22Rv1 (cell line): Measurements from ENCODE around the gene ZNF821.

Experiments used
- H3K27ac ChIP-seq: fragments of 450-650 bp; 2 replicates; pipeline ENCODE4 v1.5.1; 2017
- ZFX ChIP-seq: fragments of 450-650 bp; IDR thresholded peaks from 2 replicates; pipeline ENCODE4 v1.6.1; 2017; ENCODE audit warnings: antibody characterized with exemption, borderline replicate concordance
- TF ChIP-seq, protein P1 (sequence below): fragments of 450-650 bp; IDR thresholded peaks from 2 replicates; pipeline ENCODE4 v1.5.1; 2017; ENCODE audit warnings: mild to moderate bottlenecking

Gene ZNF821

DNA sequence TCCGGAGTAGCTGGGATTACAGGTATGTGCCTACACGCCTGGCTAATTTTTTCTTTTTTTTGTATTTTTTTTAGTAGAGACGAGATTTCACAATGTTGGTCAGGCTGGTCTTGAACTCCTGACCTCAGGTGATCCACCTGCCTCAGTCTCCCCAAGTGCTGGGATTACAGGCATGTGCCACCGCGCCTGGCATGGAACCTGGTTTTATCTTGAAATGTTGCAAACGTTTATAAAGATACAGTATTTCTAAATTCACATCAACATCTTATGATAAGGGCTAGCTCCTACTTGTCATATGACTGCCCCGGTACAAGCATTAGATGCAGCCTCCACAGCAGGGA is 9.9 kb upstream of the ZNF821 start:
- no peak for TF ChIP-seq ZFX
- TF ChIP-seq, protein P1, sequence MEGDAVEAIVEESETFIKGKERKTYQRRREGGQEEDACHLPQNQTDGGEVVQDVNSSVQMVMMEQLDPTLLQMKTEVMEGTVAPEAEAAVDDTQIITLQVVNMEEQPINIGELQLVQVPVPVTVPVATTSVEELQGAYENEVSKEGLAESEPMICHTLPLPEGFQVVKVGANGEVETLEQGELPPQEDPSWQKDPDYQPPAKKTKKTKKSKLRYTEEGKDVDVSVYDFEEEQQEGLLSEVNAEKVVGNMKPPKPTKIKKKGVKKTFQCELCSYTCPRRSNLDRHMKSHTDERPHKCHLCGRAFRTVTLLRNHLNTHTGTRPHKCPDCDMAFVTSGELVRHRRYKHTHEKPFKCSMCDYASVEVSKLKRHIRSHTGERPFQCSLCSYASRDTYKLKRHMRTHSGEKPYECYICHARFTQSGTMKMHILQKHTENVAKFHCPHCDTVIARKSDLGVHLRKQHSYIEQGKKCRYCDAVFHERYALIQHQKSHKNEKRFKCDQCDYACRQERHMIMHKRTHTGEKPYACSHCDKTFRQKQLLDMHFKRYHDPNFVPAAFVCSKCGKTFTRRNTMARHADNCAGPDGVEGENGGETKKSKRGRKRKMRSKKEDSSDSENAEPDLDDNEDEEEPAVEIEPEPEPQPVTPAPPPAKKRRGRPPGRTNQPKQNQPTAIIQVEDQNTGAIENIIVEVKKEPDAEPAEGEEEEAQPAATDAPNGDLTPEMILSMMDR, result no peak
- H3K27ac ChIP-seq, result peak overlapping the region; percentile 93

DNA sequence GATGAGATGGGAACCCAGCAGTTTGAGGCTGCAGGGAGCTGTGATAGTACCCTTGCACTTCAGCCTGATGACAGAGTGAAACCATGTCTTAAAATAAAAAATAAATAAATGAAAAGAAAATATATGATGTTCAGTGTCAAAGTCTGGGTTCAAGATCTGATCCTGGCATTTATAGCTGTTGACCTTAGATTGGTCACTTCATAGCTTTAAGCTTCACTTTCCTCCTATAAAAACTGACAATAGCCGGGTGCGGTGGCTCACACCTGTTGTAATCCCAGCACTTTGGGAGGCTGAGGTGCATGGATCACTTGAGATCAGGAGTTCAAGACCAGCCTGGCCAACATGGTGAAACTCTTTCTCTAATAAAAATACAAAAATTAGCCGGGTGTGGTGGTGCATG is 5.2 kb upstream of the ZNF821 start:
- TF ChIP-seq, protein P1, result no peak
- TF ChIP-seq ZFX, result no peak
- H3K27ac ChIP-seq, result no peak overlapping the region

DNA sequence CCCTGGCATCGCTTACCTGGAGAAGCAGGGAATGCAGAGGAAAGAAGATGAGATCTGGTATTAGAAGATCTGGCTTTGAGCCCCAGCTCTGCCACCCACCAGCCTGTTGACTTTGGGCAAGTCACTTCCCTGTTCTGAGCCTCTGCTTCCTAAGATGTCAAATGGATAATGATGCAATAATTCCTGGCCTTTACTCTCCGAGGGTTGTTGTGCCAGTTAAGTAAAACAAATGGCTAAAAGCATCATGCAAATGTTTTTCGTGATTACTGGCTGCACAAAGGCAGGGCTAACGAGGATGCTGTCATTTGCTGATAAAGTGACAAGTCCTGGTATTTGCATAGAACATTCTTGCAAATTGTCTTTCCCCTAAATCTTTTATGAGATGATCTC is 1.3 kb upstream of the ZNF821 start:
- peak overlapping the region; percentile 92 for H3K27ac ChIP-seq
- TF ChIP-seq ZFX, result no peak
- TF ChIP-seq, protein P1, result no peak

DNA sequence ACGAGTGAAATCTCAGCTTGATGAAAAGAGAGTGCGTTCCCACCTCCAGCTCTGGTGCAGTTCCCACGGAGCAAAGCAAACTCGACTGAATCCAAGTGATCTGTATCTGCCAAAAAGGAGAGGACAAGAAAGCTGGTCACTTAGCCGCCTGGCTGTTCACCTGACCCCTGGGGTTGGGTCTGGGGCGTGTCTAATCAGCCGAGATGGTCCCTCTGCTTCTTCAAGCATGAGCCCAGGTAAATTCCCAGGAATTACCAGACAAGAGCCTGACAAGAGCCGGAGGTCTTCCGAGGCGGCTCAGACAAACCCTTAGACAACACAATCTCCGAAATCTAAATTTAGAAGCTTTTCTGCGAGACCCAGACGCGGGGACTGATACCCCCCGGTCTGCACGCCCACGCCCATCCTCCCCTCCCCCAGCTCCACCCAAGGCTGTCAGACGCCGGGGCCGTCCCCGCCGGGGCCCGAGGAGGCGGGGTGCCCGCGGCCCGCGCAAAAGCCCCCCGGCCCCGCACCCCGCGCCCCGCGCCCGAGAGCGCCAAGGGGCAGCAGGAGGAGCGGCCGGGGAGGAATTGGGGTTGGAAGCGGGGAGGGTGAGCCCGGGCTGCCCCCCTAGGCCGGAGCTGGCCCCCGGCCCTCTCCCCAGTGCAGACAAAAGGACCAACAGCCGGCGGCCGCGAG is 674 bp downstream of the ZNF821 start:
- TF ChIP-seq ZFX, result no peak
- H3K27ac ChIP-seq, result peak overlapping the region; percentile 92

DNA sequence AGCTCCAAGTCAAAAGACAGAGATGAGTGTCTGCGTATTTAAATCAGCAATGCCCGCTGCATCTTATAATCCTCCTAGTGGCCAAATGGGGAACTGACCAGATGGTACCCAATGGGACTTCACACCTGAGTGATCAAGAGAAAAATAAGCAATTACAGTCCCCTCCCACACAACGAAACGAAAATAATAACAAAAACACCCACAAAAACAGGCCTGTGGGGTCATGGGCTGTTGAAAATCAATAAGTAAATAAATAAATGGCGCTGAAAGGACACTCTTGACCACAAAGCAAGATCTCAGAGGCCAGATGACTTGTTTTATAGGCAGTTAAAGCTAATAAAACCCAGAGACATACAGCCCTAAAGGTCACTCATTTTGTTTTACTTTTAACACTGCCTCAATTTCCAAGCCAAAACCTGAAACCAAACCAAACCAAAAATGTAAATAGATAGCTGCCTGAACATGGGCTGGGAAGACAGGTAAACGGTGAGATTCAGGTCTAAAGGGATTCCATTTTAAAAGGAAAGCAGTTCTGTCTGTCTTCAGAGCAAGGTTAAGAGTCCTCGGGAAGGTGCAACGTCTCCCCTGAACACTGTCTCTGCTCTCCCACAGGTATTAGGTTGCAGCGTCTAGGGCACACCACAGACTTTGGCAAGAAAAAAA is 1.3 kb downstream of the ZNF821 start:
- peak overlapping the region; percentile 92 for H3K27ac ChIP-seq
- no peak for TF ChIP-seq ZFX
- TF ChIP-seq, protein P1, result peak; percentile 89

DNA sequence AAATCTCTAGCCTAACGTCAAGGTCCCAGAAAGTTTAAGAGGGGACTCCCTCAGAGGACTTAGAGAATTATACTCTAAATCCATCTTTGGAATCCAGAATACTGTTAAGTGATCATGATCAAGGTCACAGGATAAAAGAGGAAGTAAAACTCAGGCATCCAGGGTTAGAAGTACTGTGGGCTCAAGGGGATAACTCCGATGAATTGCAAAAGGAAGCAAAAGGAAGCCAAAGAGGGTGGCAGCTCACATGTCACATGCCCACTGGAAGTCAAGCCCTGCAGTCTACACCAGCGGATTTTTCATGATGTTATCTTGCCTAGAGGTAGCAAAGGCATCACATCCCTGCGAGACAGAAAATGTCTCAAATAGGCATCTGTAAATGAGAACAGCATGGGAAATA is 3.8 kb downstream of the ZNF821 start:
- H3K27ac ChIP-seq, result no peak overlapping the region
- TF ChIP-seq ZFX, result no peak
- TF ChIP-seq, protein P1, result no peak

DNA sequence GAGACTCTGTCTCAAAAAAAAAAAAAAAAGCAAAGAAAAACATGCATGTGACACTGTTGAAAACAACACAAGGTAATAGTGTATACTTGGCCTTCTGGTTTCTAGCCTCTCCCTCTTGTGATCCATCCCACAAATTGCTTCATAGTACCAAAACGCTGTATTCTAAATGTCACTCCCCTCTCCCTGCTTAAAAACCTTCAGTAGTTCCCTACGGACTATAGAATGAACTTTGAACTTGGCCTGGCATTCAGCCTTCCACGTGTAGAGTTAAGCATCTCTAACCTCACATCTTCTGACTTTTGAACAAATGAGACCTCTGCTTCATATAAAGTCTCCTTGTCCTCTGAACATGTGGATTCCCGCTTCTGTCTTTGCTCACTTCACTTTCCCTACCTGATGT is 5.1 kb downstream of the ZNF821 start:
- TF ChIP-seq ZFX, result no peak
- TF ChIP-seq, protein P1, result no peak
- H3K27ac ChIP-seq, result no peak overlapping the region
